H1 (cell line): ENCODE results near the gene GNAQ. TPM values are rescaled to one million over a fixed set of nuclear protein-coding genes. Genes with fewer than 3 reads are reported as not detected.

Source experiments
- CTCF ChIA-PET: fragments of 300-600 bp; sonication (Branson Sonifier 250); formaldehyde crosslinking; loops from one replicate; lab custom pipeline; 2021; ENCODE audit not compliant: partially characterized antibody; lab: Charles Lee
- POLR2A ChIA-PET: fragments of 300-600 bp; sonication (Branson Sonifier 250); formaldehyde crosslinking; loops from one replicate; lab custom pipeline; 2021; ENCODE audit warnings: inconsistent platforms; ENCODE audit not compliant: partially characterized antibody; lab: Charles Lee
- DNase-seq, 2 experiments: peaks; one replicate each; pipeline versions ENCODE4 v3.0.0 to v3.0.0-alpha.2; 2010 to 2022; ENCODE audit warnings: low spot score in 2 of 2, low read depth in 1 of 2, mixed read lengths in 1 of 2
- FAIRE-seq: peaks from 2 replicates; lab custom pipeline; 2011; peaks lifted over from hg19 to GRCh38; lab: Jason Lieb, UNC
- H2AFZ ChIP-seq: 2 replicates; pipeline ENCODE4 v1.8.1; 2012; ENCODE audit warnings: low read length, inconsistent platforms
- H2AK5ac ChIP-seq: 2 replicates; pipeline ENCODE4 v1.6.1; 2013; ENCODE audit warnings: low read depth, low read length
- H2BK120ac ChIP-seq: replicated peaks from 2 replicates; pipeline ENCODE3; 2013; ENCODE audit warnings: low read depth, low read length, inconsistent platforms
- H2BK12ac ChIP-seq: 2 replicates; pipeline ENCODE4 v1.6.1; 2013; ENCODE audit warnings: low read depth, low read length
- H2BK15ac ChIP-seq: 2 replicates; pipeline ENCODE4 v1.6.1; 2013; ENCODE audit warnings: low read length
- H2BK20ac ChIP-seq: 2 replicates; pipeline ENCODE4 v1.6.1; 2013; ENCODE audit warnings: low read length
- H2BK5ac ChIP-seq: 2 replicates; pipeline ENCODE4 v1.6.1; 2013; ENCODE audit warnings: low read depth, low read length
- H3K14ac ChIP-seq: 2 replicates; pipeline ENCODE4 v1.6.1; 2013; ENCODE audit warnings: inconsistent platforms; ENCODE audit not compliant: insufficient read length
- H3K18ac ChIP-seq: 2 replicates; pipeline ENCODE4 v1.6.1; 2013; ENCODE audit warnings: low read length; ENCODE audit errors: extremely low read depth
- H3K23ac ChIP-seq: 2 replicates; pipeline ENCODE4 v1.6.1; 2013; ENCODE audit warnings: inconsistent platforms; ENCODE audit not compliant: insufficient read length
- H3K23me2 ChIP-seq: 2 replicates; pipeline ENCODE4 v1.6.1; 2013; ENCODE audit warnings: low read depth, low read length
- H3K27ac ChIP-seq: 2 replicates; pipeline ENCODE4 v1.6.1; 2011; ENCODE audit warnings: low read depth, low read length, inconsistent platforms
- H3K27me3 ChIP-seq, 4 experiments: replicated peaks in 1 of 4; 1 replicate in 1 of 4; 2 replicates in 3 of 4; pipeline versions ENCODE4 v1.6.1 to v1.8.1; 2011 to 2013; ENCODE audit warnings: low read length in 3 of 4, mild to moderate bottlenecking in 3 of 4, inconsistent platforms in 2 of 4, mixed read lengths in 2 of 4, moderate library complexity in 1 of 4; ENCODE audit not compliant: control insufficient read depth in 3 of 4, insufficient read depth in 3 of 4; ENCODE audit errors: extremely low read depth in 1 of 4
- H3K36me3 ChIP-seq, 4 experiments: 2 replicates each; pipeline versions ENCODE4 v1.6.1 to v1.8.1; 2011 to 2013; ENCODE audit warnings: mild to moderate bottlenecking in 4 of 4, low read length in 3 of 4, moderate library complexity in 2 of 4, control low read depth in 1 of 4, inconsistent platforms in 1 of 4; ENCODE audit not compliant: insufficient read depth in 4 of 4, control insufficient read depth in 2 of 4
- H3K4ac ChIP-seq: replicated peaks from 2 replicates; pipeline ENCODE3; 2013; ENCODE audit warnings: low read length, low read depth, mixed read lengths, inconsistent platforms; ENCODE audit not compliant: insufficient read length
- H3K4me1 ChIP-seq, 4 experiments: replicated peaks in 1 of 4; 1 replicate in 1 of 4; 2 replicates in 3 of 4; pipeline versions ENCODE4 v1.6.1 to v1.8.1; 2011 to 2013; ENCODE audit warnings: low read length in 3 of 4, inconsistent platforms in 2 of 4, mixed read lengths in 1 of 4; ENCODE audit not compliant: insufficient read depth in 4 of 4, control insufficient read depth in 3 of 4
- H3K4me2 ChIP-seq, 2 experiments: 2 replicates each; pipeline versions ENCODE4 v1.6.1 to v1.8.1; 2011 to 2013; ENCODE audit warnings: low read depth in 2 of 2, low read length in 2 of 2, control low read depth in 1 of 2, inconsistent platforms in 1 of 2, mild to moderate bottlenecking in 1 of 2; ENCODE audit not compliant: insufficient read depth in 1 of 2
- H3K4me3 ChIP-seq, 4 experiments: fragments of 200-600, 300-600 bp in 1 of 4; sonication (generic), shearing (Covaris generic), sonication (Bioruptor Twin) in 1 of 4; 2 replicates each; pipeline versions ENCODE4 v1.5.1 to v1.8.1; 2011 to 2016; ENCODE audit warnings: low read length in 4 of 4, low read depth in 3 of 4, control low read depth in 2 of 4, inconsistent platforms in 2 of 4, mild to moderate bottlenecking in 2 of 4, mixed read lengths in 1 of 4, moderate library complexity in 1 of 4; ENCODE audit not compliant: insufficient read depth in 2 of 4; ENCODE audit errors: extremely low read depth in 1 of 4
- H3K56ac ChIP-seq: replicated peaks from 2 replicates; pipeline ENCODE3; 2013; ENCODE audit warnings: low read depth, mild to moderate bottlenecking, mixed read lengths, low read length, inconsistent platforms; ENCODE audit not compliant: insufficient read length
- H3K79me1 ChIP-seq: 2 replicates; pipeline ENCODE4 v1.6.1; 2013; ENCODE audit warnings: low read depth, low read length, control low read depth
- H3K79me2 ChIP-seq, 2 experiments: 2 replicates each; pipeline versions ENCODE4 v1.6.1 to v1.8.1; 2012 to 2013; ENCODE audit warnings: low read length in 2 of 2, mild to moderate bottlenecking in 2 of 2, inconsistent platforms in 1 of 2; ENCODE audit not compliant: insufficient read depth in 2 of 2, control insufficient read depth in 1 of 2
- H3K9ac ChIP-seq, 4 experiments: replicated peaks in 1 of 4; 1 replicate in 1 of 4; 2 replicates in 3 of 4; pipeline versions ENCODE4 v1.6.1 to v1.8.1; 2011 to 2013; ENCODE audit warnings: low read depth in 3 of 4, low read length in 3 of 4, control low read depth in 2 of 4, mild to moderate bottlenecking in 2 of 4, moderate library complexity in 2 of 4, inconsistent platforms in 1 of 4; ENCODE audit errors: extremely low read depth in 1 of 4
- H3K9me3 ChIP-seq, 2 experiments: 2 replicates each; pipeline versions ENCODE4 v1.6.1 to v1.8.1; 2012 to 2013; ENCODE audit warnings: mild to moderate bottlenecking in 2 of 2, moderate library complexity in 2 of 2, control low read depth in 1 of 2, inconsistent platforms in 1 of 2, low read depth in 1 of 2, low read length in 1 of 2, mixed read lengths in 1 of 2; ENCODE audit not compliant: insufficient read depth in 2 of 2
- H4K20me1 ChIP-seq, 2 experiments: replicated peaks in 1 of 2; 2 replicates each; pipeline versions ENCODE3 to v1.8.1; 2011 to 2013; ENCODE audit warnings: inconsistent platforms in 2 of 2, low read length in 2 of 2, mild to moderate bottlenecking in 1 of 2; ENCODE audit not compliant: insufficient read depth in 2 of 2, control insufficient read depth in 1 of 2
- H4K5ac ChIP-seq: 2 replicates; pipeline ENCODE4 v1.6.1; 2013; ENCODE audit warnings: low read length, low read depth, mixed read lengths, inconsistent platforms; ENCODE audit not compliant: insufficient read length
- H4K8ac ChIP-seq: 2 replicates; pipeline ENCODE4 v1.8.0; 2013; ENCODE audit warnings: mild to moderate bottlenecking, moderate library complexity, low read length, inconsistent platforms; ENCODE audit not compliant: insufficient read depth; ENCODE audit errors: extremely low read depth
- H4K91ac ChIP-seq: replicated peaks from 2 replicates; pipeline ENCODE3; 2013; ENCODE audit warnings: low read length, mixed read lengths, inconsistent platforms; ENCODE audit not compliant: insufficient read length
- BACH1 ChIP-seq: IDR thresholded peaks from 2 replicates; pipeline ENCODE4 v1.6.1; 2012; ENCODE audit warnings: low read length, improper control_type of control experiment
- BRCA1 ChIP-seq: IDR thresholded peaks from 2 replicates; pipeline ENCODE4 v1.6.1; 2012; ENCODE audit warnings: low read depth, low read length, improper control_type of control experiment
- CREB1 ChIP-seq: IDR thresholded peaks from 2 replicates; pipeline ENCODE4 v1.6.1; 2012; ENCODE audit warnings: inconsistent platforms
- HDAC2 ChIP-seq, 2 experiments: fragments of 300-600 bp in 1 of 2; sonication (generic) in 1 of 2; IDR thresholded peaks; 2 replicates each; pipeline ENCODE4 v1.6.1; 2011 to 2012; ENCODE audit warnings: low read depth in 2 of 2, low read length in 2 of 2, mild to moderate bottlenecking in 2 of 2, moderate library complexity in 2 of 2, borderline replicate concordance in 1 of 2, inconsistent platforms in 1 of 2
- HDAC6 ChIP-seq: IDR thresholded peaks from one replicate; pipeline ENCODE4 v1.7.1; 2012; ENCODE audit warnings: low read depth, mild to moderate bottlenecking, inconsistent platforms, low read length, moderate library complexity
- MAFK ChIP-seq: IDR thresholded peaks from 2 replicates; pipeline ENCODE4 v1.6.1; 2012; ENCODE audit warnings: low read depth, mild to moderate bottlenecking, improper control_type of control experiment, low read length
- RFX5 ChIP-seq: IDR thresholded peaks from 2 replicates; pipeline ENCODE4 v1.6.1; 2011; ENCODE audit warnings: low read depth, low read length, improper control_type of control experiment, borderline replicate concordance
- TBP ChIP-seq: IDR thresholded peaks from 2 replicates; pipeline ENCODE4 v1.6.1; 2011; ENCODE audit warnings: low read depth, low read length, improper control_type of control experiment
- TCF12 ChIP-seq: IDR thresholded peaks from 2 replicates; pipeline ENCODE4 v1.6.1; 2011; ENCODE audit warnings: low read depth, mild to moderate bottlenecking, low read length
- WGBS, 2 experiments: shearing (Covaris generic) in 1 of 2; methylation state at CpG; one replicate each; pipeline versions ENCODE4 v1.1.6 to v1.1.7; 2013 to 2015; ENCODE audit warnings: low lambda C conversion rate in 2 of 2, mixed read lengths in 2 of 2, inconsistent platforms in 1 of 2, low coverage in 1 of 2, missing lambda C conversion rate in 1 of 2; ENCODE audit not compliant: insufficient replicate concordance in 2 of 2, insufficient coverage in 1 of 2, insufficient read length in 1 of 2; ENCODE audit errors: extremely low coverage in 1 of 2, missing lambda C conversion rate in 1 of 2; 5-methylcytosine and 5-hydroxymethylcytosine counted together
- polyA plus RNA-seq, 7 experiments: library from polyadenylated mRNA; depleted of rRNA in 3 of 7; stranded (reverse) in 5 of 7; unstranded in 2 of 7; fragments of >200 nt in 5 of 7; fragments of 200-250 nt in 2 of 7; gene quantifications; 1 replicate in 5 of 7; 2 replicates in 1 of 7; 4 replicates in 1 of 7; pipeline versions ENCODE4 v1.2.1 to v1.2.3, GENCODE V29; 2011 to 2013; ENCODE audit warnings: missing spikeins in 2 of 7, mixed read lengths in 2 of 7
- total RNA-seq: library from RNA; stranded (reverse); fragmentation: NEBNext Ultra II Directional; extraction: Animal tissue kit (Norgen Biotek cat#: 25700); gene quantifications from 2 replicates; pipeline ENCODE4 v1.2.1, GENCODE V29; 2021

The GNAQ gene
- total and polyA plus RNA-seq, 2 of the 8 experiments (the other 6 are each of a cell fraction or from before 2014, with no cell fraction given), result 22.8 to 63.8 TPM

- peaks cover 0 to 2% (median 0%) of the 10 kb centered on the region in 4 experiments; a peak in 2 of 8 replicates for H3K36me3 ChIP-seq
- H3K4ac ChIP-seq, result no peak overlapping the region
- no peak overlapping the region for H2BK120ac ChIP-seq
- H2AK5ac ChIP-seq, result no peak overlapping the region
- no peak overlapping the region for H3K27ac ChIP-seq
- no peaks in the 10 kb centered on the region for H3K9me3 ChIP-seq
- TF ChIP-seq TCF12 (no peak), CREB1 (no peak), RFX5 (no peak), HDAC6 (no peak), BRCA1 (no peak), BACH1 (no peak), HDAC2 (IDR thresholded peaks at IDR 0.05; ENCODE audit: borderline replicate concordance in 1 of 2, low read depth in 2 of 2, low read length in 2 of 2) (no peak), MAFK (no peak), TBP (no peak)
- TF ChIP-seq, all 59 proteins: peak for 0
- Histone ChIP-seq H3K27me3 (no peaks in the 10 kb centered on the region), H3K18ac (no peak overlapping the region), H4K8ac (no peak overlapping the region), H4K20me1 (no peaks in the 10 kb centered on the region), H3K23me2 (no peaks in the 10 kb centered on the region), H3K4me2 (no peak overlapping the region), H2BK20ac (no peak overlapping the region), H4K91ac (no peak overlapping the region), H2BK15ac (no peak overlapping the region), H4K5ac (no peak overlapping the region), H3K23ac (no peak overlapping the region), H2AFZ (no peak overlapping the region), H3K56ac (no peak overlapping the region), H3K79me1 (no peaks in the 10 kb centered on the region), H3K14ac (no peak overlapping the region), H3K79me2 (peaks cover 0 to 9% of the 10 kb centered on the region in 2 experiments; a peak in 2 of 4 replicates), H3K9ac (no peak overlapping the region), H3K4me3 (no peak overlapping the region), H3K4me1 (peaks cover 0 to 2% (median under 1%) of the 10 kb centered on the region in 4 experiments; a peak in 2 of 7 replicates), H2BK12ac (no peak overlapping the region), H2BK5ac (no peak overlapping the region)
- ChIA-PET POLR2A (no interaction called here), CTCF (interaction anchor here (0.6 to 1.3 kb wide), 4 partner anchors 11 to 118 kb away, joined by 3 to 5 read pairs (median 4); no protein-coding TSS in a partner anchor)
- no peak for DNase-seq
- no peak for FAIRE-seq
- WGBS, 2 experiments, result 85% methylated on average over 4 of the region's 4 CpGs; no CpG with 5 or more reads in 1 of the 2 experiments
These were observed 115.2 kb downstream of the GNAQ start for GRCh38 chr9:77916410-77916819.
